HUES48 (cell line): ENCODE measurements around the gene NUMB.
"Not testable (repeated sequence)": the region's sequence is repeated elsewhere in the genome, so short reads cannot be mapped to it uniquely, and the experiment has no call there.

Experiments used
- H3K27ac ChIP-seq: one replicate; pipeline ENCODE4 v1.7.0; 2013; ENCODE audit warnings: low read depth, low read length, inconsistent platforms
- H3K27me3 ChIP-seq: 2 replicates; pipeline ENCODE4 v1.6.1; 2013; ENCODE audit warnings: mild to moderate bottlenecking, low read length; ENCODE audit not compliant: control insufficient read depth, insufficient read depth
- H3K36me3 ChIP-seq: 2 replicates; pipeline ENCODE4 v1.6.1; 2013; ENCODE audit warnings: low read length; ENCODE audit not compliant: control insufficient read depth, insufficient read depth
- H3K4me1 ChIP-seq: 2 replicates; pipeline ENCODE4 v1.6.1; 2013; ENCODE audit warnings: mild to moderate bottlenecking, low read length; ENCODE audit not compliant: control insufficient read depth, insufficient read depth
- H3K4me3 ChIP-seq: 2 replicates; pipeline ENCODE4 v1.5.1; 2013; ENCODE audit warnings: mild to moderate bottlenecking, low read depth, low read length
- H3K9ac ChIP-seq: 2 replicates; pipeline ENCODE4 v1.6.1; 2013; ENCODE audit warnings: mild to moderate bottlenecking, low read depth, low read length, moderate library complexity
- H3K9me3 ChIP-seq: 2 replicates; pipeline ENCODE4 v1.6.1; 2013; ENCODE audit warnings: low read length; ENCODE audit not compliant: control insufficient read depth, insufficient read depth

NUMB gene

DNA sequence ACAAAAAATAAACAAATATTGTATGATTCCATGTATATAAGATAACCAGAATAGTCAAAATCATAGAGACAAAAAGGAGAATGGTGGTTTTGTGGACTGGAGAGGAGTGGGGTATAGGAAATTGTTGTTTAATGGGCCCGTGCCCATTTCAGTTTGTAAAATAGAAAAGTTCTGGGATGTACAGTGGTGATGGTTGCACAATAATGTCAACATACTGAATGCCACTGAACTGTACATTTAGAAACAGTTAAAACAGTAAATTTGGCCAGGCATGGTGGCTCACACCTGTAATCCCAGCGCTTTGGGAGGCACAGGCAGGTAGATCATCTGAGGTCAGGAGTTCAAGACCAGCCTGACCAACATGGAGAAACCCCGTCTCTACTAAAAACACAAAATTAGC is 40.1 kb downstream of the NUMB start:
- no peak overlapping the region for H3K4me3 ChIP-seq
- no peaks in the 10 kb centered on the region for H3K27me3 ChIP-seq
- no peak overlapping the region for H3K9ac ChIP-seq
- H3K4me1 ChIP-seq: 0 out of 2 replicates have a peak, but pooled peaks cover 4% of the 10 kb centered on the region
- H3K27ac ChIP-seq: no peak overlapping the region
- H3K36me3 ChIP-seq: 0 out of 2 replicates have a peak, but pooled peaks cover 11% of the 10 kb centered on the region
- H3K9me3 ChIP-seq: no peaks in the 10 kb centered on the region

DNA sequence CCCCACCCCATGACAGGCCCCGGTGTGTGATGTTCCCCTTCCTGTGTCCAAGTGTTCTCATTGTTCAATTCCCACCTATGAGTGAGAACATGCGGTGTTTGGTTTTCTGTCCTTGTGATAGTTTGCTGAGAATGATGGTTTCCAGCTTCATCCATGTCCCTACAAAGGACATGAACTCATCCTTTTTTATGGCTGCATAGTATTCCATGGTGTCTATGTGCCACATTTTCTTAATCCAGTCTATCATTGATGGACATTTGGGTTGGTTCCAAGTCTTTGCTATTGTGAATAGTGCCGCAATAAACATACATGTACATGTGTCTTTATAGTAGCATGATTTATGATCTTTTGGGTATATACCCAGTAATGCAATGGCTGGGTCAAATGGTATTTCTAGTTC is 52.1 kb downstream of the NUMB start:
- H3K9me3 ChIP-seq, H3K27ac ChIP-seq, H3K4me3 ChIP-seq, H3K27me3 ChIP-seq, H3K9ac ChIP-seq, H3K4me1 ChIP-seq: not testable (repeated sequence)
- H3K36me3 ChIP-seq: peaks cover 11% of the 10 kb centered on the region

GRCh38 chr14:73403181-73403752 is 55.1 kb downstream of the NUMB start:
- Histone ChIP-seq H3K4me3 (no peak overlapping the region), H3K9me3 (no peaks in the 10 kb centered on the region), H3K4me1 (no peaks in the 10 kb centered on the region; the same call in 1 of the 2 replicates), H3K27me3 (no peaks in the 10 kb centered on the region), H3K9ac (no peak overlapping the region), H3K27ac (no peak overlapping the region), H3K36me3 (no peaks in the 10 kb centered on the region)

DNA sequence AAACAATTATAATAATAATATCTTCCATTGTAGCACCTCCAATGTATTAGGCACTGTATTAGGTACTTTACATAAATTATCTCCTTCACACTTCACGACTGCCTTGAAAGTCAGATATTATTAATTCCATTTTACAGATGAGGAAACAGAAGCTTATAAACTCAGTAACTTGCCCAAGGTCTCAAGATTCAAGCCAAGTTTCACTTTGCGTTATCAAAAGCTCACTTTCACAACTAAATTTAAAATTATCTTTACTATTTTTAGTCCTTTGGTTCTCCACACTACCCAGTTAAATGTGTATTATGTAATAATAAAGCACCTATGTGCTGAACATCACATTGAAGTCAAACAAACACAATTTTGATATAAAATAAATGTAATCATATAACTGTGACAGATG is 55.8 kb downstream of the NUMB start:
- H3K9me3 ChIP-seq: no peaks in the 10 kb centered on the region
- no peaks in the 10 kb centered on the region; the same call in 1 of the 2 replicates for H3K4me1 ChIP-seq
- H3K27me3 ChIP-seq: no peaks in the 10 kb centered on the region
- H3K9ac ChIP-seq: no peak overlapping the region
- H3K27ac ChIP-seq: no peak overlapping the region
- H3K4me3 ChIP-seq: no peak overlapping the region
- H3K36me3 ChIP-seq: no peaks in the 10 kb centered on the region

DNA sequence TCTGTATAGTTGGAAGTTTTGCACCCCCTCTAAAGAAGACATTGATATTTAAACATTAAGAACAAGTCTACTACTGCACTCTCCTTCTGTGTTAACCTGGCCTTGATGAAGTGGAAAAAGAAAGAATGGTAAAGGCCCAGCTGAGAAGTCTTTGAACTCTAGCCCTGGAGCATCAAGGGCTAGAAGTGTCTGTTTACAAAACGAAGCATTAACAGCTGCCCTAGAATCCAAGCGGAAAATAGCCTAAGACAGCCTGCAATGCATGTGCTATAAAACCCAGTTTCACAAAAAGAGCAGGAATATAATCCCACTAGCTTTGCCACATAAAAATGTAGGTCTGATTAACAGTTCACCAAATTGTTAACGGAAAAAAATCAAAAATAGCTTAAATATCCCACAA is 60.5 kb downstream of the NUMB start:
- H3K4me1 ChIP-seq: no peaks in the 10 kb centered on the region; the same call in 1 of the 2 replicates
- H3K9me3 ChIP-seq: no peaks in the 10 kb centered on the region
- H3K9ac ChIP-seq: no peak overlapping the region
- H3K27ac ChIP-seq: no peak overlapping the region
- no peak overlapping the region for H3K4me3 ChIP-seq
- H3K36me3 ChIP-seq: no peaks in the 10 kb centered on the region
- H3K27me3 ChIP-seq: no peaks in the 10 kb centered on the region

GRCh38 chr14:73394317-73394716 is 64.0 kb downstream of the NUMB start:
- no peaks in the 10 kb centered on the region for H3K36me3 ChIP-seq
- no peaks in the 10 kb centered on the region; the same call in 1 of the 2 replicates for H3K4me1 ChIP-seq
- H3K9me3 ChIP-seq: no peaks in the 10 kb centered on the region
- no peaks in the 10 kb centered on the region for H3K27me3 ChIP-seq
- no peak overlapping the region for H3K27ac ChIP-seq
- no peak overlapping the region for H3K9ac ChIP-seq
- no peak overlapping the region for H3K4me3 ChIP-seq

DNA sequence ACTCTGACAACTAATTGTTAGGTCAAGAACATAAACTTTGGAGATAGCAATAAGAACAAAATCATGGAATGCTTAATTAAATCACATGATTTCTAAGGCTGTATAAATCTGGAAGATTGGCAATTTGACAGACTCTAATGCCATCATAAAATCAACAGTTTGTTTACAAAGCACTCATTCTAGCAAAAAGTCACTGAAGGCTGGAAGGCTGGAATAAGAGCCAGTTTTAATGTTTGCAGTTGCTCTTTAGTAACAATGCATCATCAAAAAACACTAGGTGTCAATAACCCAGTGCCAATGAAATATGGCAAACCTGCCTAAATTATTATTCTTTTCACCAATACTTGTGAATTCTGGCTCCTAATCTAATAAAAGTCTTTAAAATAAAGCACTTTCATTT is 65.0 kb downstream of the NUMB start:
- Histone ChIP-seq H3K9me3 (no peaks in the 10 kb centered on the region), H3K4me1 (no peaks in the 10 kb centered on the region; the same call in 1 of the 2 replicates), H3K9ac (no peak overlapping the region), H3K4me3 (no peak overlapping the region), H3K36me3 (no peaks in the 10 kb centered on the region), H3K27ac (no peak overlapping the region), H3K27me3 (no peaks in the 10 kb centered on the region)

- Histone ChIP-seq H3K9me3 (no peaks in the 10 kb centered on the region), H3K9ac (no peak overlapping the region), H3K27me3 (no peaks in the 10 kb centered on the region), H3K4me3 (no peak overlapping the region), H3K36me3 (no peaks in the 10 kb centered on the region), H3K4me1 (no peaks in the 10 kb centered on the region), H3K27ac (no peak overlapping the region)
Measured at GRCh38 chr14:73392329-73393257, 65.8 kb downstream of the NUMB start.

DNA sequence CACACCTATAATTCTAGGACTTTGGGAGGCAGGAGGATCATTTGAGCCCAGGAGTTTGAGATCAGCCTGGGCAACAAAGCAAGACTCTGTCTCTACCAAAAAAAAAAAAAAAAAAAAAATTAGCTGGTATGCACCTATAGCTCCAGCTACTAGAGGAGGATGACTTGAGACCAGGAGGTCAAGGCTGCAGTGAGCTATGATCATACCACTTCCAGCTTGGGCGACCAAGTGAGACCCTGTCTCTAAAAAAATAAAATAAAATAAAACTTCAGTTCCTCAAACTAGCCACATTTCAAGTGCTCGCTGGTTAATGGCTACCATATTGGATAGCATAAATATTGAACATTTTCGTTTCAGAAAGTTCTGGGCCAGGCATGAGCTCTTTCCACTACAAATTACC is 70.5 kb downstream of the NUMB start:
- not testable (repeated sequence) for H3K36me3 ChIP-seq, H3K4me3 ChIP-seq, H3K27ac ChIP-seq, H3K27me3 ChIP-seq, H3K9me3 ChIP-seq, H3K4me1 ChIP-seq, H3K9ac ChIP-seq

DNA sequence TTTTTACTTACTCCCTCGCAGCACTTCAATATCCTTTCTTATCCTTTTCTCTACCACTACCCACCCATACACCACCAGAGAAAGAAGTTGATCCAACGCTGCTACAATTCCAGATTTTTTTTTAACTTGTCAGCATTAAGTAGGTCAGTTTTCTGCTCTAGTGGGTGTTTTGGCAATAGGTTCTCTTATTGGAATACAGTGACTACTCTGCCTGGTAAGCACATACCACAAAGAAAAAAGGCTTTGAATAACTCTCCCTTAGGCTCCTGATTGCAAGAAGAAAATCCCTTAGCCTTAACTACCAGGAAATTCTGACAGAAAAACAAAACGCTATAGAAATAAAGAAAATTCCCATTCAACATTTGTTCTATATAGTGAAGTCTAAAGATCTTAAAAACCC is 72.0 kb downstream of the NUMB start:
- Histone ChIP-seq H3K27ac (no peak overlapping the region), H3K27me3 (no peaks in the 10 kb centered on the region), H3K4me3 (no peak overlapping the region), H3K9ac (no peak overlapping the region), H3K4me1 (no peaks in the 10 kb centered on the region), H3K36me3 (no peaks in the 10 kb centered on the region), H3K9me3 (no peaks in the 10 kb centered on the region)

- not testable (repeated sequence) for H3K27ac ChIP-seq, H3K9ac ChIP-seq, H3K36me3 ChIP-seq, H3K9me3 ChIP-seq, H3K27me3 ChIP-seq, H3K4me3 ChIP-seq, H3K4me1 ChIP-seq
Measured at GRCh38 chr14:73385021-73385420, 73.3 kb downstream of the NUMB start.
